ENCODE data around the gene TC2N. TPM values are rescaled to one million over a fixed set of nuclear protein-coding genes. Genes with fewer than 3 reads are reported as not detected.
"Not testable (repeated sequence)": the region's sequence is repeated elsewhere in the genome, so short reads cannot be mapped to it uniquely, and the experiment has no call there.

The TC2N gene
- total RNA-seq, 4 donors from 2014 or later, result 3.2 to 11.9 (median 7.2) TPM

- in situ Hi-C loops (cut with MboI; ENCODE audit: low sequenced_read_pairs in 4 of 4), result no loop called here
- H3K27ac ChIP-seq, result peak overlapping the region; percentile 20 to 59 (median 36)
- no peaks in the 10 kb centered on the region for H3K27me3 ChIP-seq
- peaks cover 0 to 4% of the 10 kb centered on the region in 2 donors for H3K4me1 ChIP-seq
- H3K36me3 ChIP-seq, result no peaks in the 10 kb centered on the region
- peak; percentile 38 to 62 for DNase-seq
- peak; percentile 71 to 80 for ATAC-seq
- no peak for TF ChIP-seq POLR2A (IDR thresholded peaks at IDR 0.05)
- no peak for TF ChIP-seq CTCF (IDR thresholded peaks at IDR 0.05 in 4 of 5, conservative IDR thresholded peaks at IDR 0.05 in 1 of 5)
- no peaks in the 10 kb centered on the region for H3K9me3 ChIP-seq
- intact Hi-C loops (cut with DNase I; ENCODE audit: low total_unique reads), result no loop called here
- H3K4me3 ChIP-seq, result no peak overlapping the region
Measured at GRCh38 chr14:91901449-91902226, 34.3 kb upstream of the TC2N start.

GRCh38 chr14:91899806-91900205 is 32.5 kb upstream of the TC2N start:
- no peak for ATAC-seq
- no peak for TF ChIP-seq POLR2A (IDR thresholded peaks at IDR 0.05)
- no peak for TF ChIP-seq CTCF (IDR thresholded peaks at IDR 0.05 in 4 of 5, conservative IDR thresholded peaks at IDR 0.05 in 1 of 5)
- intact Hi-C loops (cut with DNase I; ENCODE audit: low total_unique reads), result loop anchor here (5.0 kb wide), 1 partner anchor 113 kb away; no protein-coding TSS in a partner anchor

GRCh38 chr14:91899213-91899612 is 31.9 kb upstream of the TC2N start:
- Histone ChIP-seq H3K36me3 (no peaks in the 10 kb centered on the region), H3K27ac (peak overlapping the region; percentile 11 to 61 (median 40)), H3K9me3 (no peaks in the 10 kb centered on the region), H3K4me1 (peaks cover 0 to 4% of the 10 kb centered on the region in 2 donors), H3K4me3 (no peak overlapping the region), H3K27me3 (no peaks in the 10 kb centered on the region)
- in situ Hi-C loops (cut with MboI; ENCODE audit: low sequenced_read_pairs in 4 of 4) (no loop called here), intact Hi-C loops (cut with DNase I; ENCODE audit: low total_unique reads) (loop anchor here (5.0 kb wide), 1 partner anchor 112 kb away; no protein-coding TSS in a partner anchor)
- DNase-seq, result no peak
- TF ChIP-seq POLR2A (IDR thresholded peaks at IDR 0.05) (no peak), CTCF (IDR thresholded peaks at IDR 0.05 in 4 of 5, conservative IDR thresholded peaks at IDR 0.05 in 1 of 5) (no peak)
- ATAC-seq, result no peak

More at GRCh38 chr14:91899806-91900205, 32.5 kb upstream of the TC2N start:
- peak overlapping the region; percentile 11 to 61 (median 40) for H3K27ac ChIP-seq
- in situ Hi-C loops (cut with MboI; ENCODE audit: low sequenced_read_pairs in 4 of 4), result no loop called here
- H3K9me3 ChIP-seq, result no peaks in the 10 kb centered on the region
- no peaks in the 10 kb centered on the region for H3K36me3 ChIP-seq
- H3K4me1 ChIP-seq, result peaks cover 0 to 4% of the 10 kb centered on the region in 2 donors
- DNase-seq, result no peak
- no peak overlapping the region for H3K4me3 ChIP-seq
- H3K27me3 ChIP-seq, result no peaks in the 10 kb centered on the region

GRCh38 chr14:91898372-91898771 is 31.0 kb upstream of the TC2N start:
- Histone ChIP-seq H3K27ac (peak overlapping the region in 1 of 4 donors; percentile 33), H3K4me3 (no peak overlapping the region), H3K36me3 (no peaks in the 10 kb centered on the region), H3K27me3 (peaks cover 0 to 2% (median 0%) of the 10 kb centered on the region in 3 donors), H3K4me1 (peaks cover 0 to 4% of the 10 kb centered on the region in 2 donors), H3K9me3 (no peaks in the 10 kb centered on the region)
- DNase-seq (no peak), ATAC-seq (no peak)
- TF ChIP-seq POLR2A (IDR thresholded peaks at IDR 0.05) (no peak), CTCF (IDR thresholded peaks at IDR 0.05 in 4 of 5, conservative IDR thresholded peaks at IDR 0.05 in 1 of 5) (no peak)
- intact Hi-C loops (cut with DNase I; ENCODE audit: low total_unique reads) (loop anchor here (5.0 kb wide), 1 partner anchor 111 kb away; no protein-coding TSS in a partner anchor), in situ Hi-C loops (cut with MboI; ENCODE audit: low sequenced_read_pairs in 4 of 4) (no loop called here)

GRCh38 chr14:91897716-91898115 is 30.4 kb upstream of the TC2N start:
- H3K4me3 ChIP-seq, result not testable (repeated sequence)

More at GRCh38 chr14:91897716-91898115, 30.4 kb upstream of the TC2N start:
- H3K9me3 ChIP-seq; H3K27me3 ChIP-seq; in situ Hi-C loops (cut with MboI; ENCODE audit: low sequenced_read_pairs in 4 of 4); H3K4me1 ChIP-seq; DNase-seq; ATAC-seq; H3K36me3 ChIP-seq: not testable (repeated sequence)
- intact Hi-C loops (cut with DNase I; ENCODE audit: low total_unique reads), result loop anchor here (5.0 kb wide), 1 partner anchor 110 kb away; no protein-coding TSS in a partner anchor
- peak overlapping the region; percentile 25 to 48 (median 34) for H3K27ac ChIP-seq
